ENCODE data around the gene CDC42EP4.
"Not testable (repeated sequence)": the region's sequence is repeated elsewhere in the genome, so short reads cannot be mapped to it uniquely, and the experiment has no call there.

Gene CDC42EP4

DNA sequence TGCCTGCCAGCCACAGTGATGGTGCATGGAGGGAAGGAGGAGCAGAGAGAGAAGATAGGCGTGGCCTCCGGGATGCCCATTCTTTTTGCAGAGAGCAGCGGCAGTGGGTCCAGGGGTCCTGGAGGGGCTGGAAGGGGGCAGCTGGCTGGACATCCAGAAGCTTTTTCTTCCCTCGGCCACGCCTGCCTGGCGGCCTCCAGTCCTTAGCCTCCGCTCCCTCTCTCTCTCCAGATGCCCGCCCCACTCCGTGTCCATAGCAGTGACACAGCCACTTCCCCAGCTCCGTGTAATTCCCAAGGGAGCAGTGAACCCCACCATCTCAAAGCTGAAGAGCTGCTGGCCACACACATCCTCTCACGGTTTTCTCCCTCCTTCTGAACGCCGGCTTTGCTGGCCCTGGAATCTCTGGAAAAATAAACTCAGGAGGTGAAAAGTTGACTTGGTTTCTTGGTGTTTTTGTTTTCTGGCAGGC lies 26.3 kb upstream of the CDC42EP4 start:
- TF ChIP-seq, protein P1, sequence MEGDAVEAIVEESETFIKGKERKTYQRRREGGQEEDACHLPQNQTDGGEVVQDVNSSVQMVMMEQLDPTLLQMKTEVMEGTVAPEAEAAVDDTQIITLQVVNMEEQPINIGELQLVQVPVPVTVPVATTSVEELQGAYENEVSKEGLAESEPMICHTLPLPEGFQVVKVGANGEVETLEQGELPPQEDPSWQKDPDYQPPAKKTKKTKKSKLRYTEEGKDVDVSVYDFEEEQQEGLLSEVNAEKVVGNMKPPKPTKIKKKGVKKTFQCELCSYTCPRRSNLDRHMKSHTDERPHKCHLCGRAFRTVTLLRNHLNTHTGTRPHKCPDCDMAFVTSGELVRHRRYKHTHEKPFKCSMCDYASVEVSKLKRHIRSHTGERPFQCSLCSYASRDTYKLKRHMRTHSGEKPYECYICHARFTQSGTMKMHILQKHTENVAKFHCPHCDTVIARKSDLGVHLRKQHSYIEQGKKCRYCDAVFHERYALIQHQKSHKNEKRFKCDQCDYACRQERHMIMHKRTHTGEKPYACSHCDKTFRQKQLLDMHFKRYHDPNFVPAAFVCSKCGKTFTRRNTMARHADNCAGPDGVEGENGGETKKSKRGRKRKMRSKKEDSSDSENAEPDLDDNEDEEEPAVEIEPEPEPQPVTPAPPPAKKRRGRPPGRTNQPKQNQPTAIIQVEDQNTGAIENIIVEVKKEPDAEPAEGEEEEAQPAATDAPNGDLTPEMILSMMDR (conservative IDR thresholded peaks at IDR 0.05; ENCODE audit: low read depth, low read length), result no peak
- no peak overlapping the region for H3K4me3 ChIP-seq (ENCODE audit: low read length)
- DNase-seq (ENCODE audit: low read depth), result no peak

- TF ChIP-seq, protein P1 (conservative IDR thresholded peaks at IDR 0.05; ENCODE audit: low read depth, low read length), result no peak
- no peak overlapping the region for H3K4me3 ChIP-seq (ENCODE audit: low read length)
- no peak for DNase-seq (ENCODE audit: low read depth)
These were observed 25.5 kb upstream of the CDC42EP4 start for GRCh38 chr17:73337330-73337710.

- DNase-seq (ENCODE audit: low read depth), result no peak
- no peak overlapping the region for H3K4me3 ChIP-seq (ENCODE audit: low read length)
- TF ChIP-seq, protein P1 (conservative IDR thresholded peaks at IDR 0.05; ENCODE audit: low read depth, low read length), result no peak
These were observed 24.9 kb upstream of the CDC42EP4 start for GRCh38 chr17:73336408-73337329.

- TF ChIP-seq, protein P1 (conservative IDR thresholded peaks at IDR 0.05; ENCODE audit: low read depth, low read length), result no peak
- DNase-seq (ENCODE audit: low read depth), result no peak
- H3K4me3 ChIP-seq (ENCODE audit: low read length), result no peak overlapping the region
These were observed 24.0 kb upstream of the CDC42EP4 start for GRCh38 chr17:73335591-73336407.

GRCh38 chr17:73334771-73335513 lies 23.1 kb upstream of the CDC42EP4 start:
- TF ChIP-seq, protein P1 (conservative IDR thresholded peaks at IDR 0.05; ENCODE audit: low read depth, low read length), result no peak
- DNase-seq (ENCODE audit: low read depth), result no peak
- no peak overlapping the region for H3K4me3 ChIP-seq (ENCODE audit: low read length)

DNA sequence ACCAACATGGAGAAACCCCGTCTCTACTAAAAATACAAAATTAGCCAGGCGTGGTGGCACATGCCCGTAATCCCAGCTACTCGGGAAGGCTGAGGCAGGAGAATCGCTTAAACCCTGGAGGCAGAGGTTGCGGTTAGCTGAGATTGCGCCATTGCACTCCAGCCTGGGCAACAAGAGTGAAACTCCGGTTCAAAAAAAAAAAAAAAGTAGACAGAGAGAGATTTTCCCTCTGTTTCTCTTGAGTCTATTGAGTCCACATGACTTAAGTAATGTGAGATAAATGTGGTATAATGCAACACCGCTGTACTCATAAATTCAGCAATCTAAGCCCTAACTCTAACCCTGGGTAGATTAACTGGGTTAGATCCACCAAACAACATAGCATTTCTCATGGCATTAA lies 21.6 kb upstream of the CDC42EP4 start:
- H3K4me3 ChIP-seq (ENCODE audit: low read length); DNase-seq (ENCODE audit: low read depth): not testable (repeated sequence)

DNA sequence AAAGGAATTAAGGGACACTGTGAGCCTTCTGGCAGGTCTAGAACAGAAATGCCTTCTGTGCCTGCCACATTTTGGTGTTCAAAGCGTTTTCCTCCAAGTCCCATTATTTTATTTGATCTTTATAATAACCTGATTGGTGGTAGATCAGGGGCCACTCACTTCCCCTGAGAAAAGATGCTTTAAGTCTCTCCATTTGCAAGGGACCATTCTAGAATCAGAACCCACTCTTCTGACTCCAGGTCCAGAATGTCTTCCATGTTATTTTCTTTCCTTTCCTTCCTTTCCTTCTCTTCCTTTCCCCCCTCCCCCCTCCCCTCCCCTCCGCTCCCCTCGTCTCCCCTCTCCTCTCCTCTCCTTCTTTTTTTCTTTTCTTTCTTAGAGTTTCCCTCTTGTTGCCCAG lies 19.3 kb upstream of the CDC42EP4 start:
- TF ChIP-seq, protein P1 (conservative IDR thresholded peaks at IDR 0.05; ENCODE audit: low read depth, low read length), result no peak
- DNase-seq (ENCODE audit: low read depth), result no peak
- H3K4me3 ChIP-seq (ENCODE audit: low read length), result no peak overlapping the region

All from retinal pigment epithelial cell (primary cell).